Fibroblast of lung (primary cell): ENCODE data around the gene MROH2A. TPM values are rescaled to one million over a fixed set of nuclear protein-coding genes. Genes with fewer than 3 reads are reported as not detected.

ENCODE experiments used
- DNase-seq, 2 donors: peaks; one replicate each; pipeline versions ENCODE4 v3.0.0 to v3.0.0-alpha.2; 2010; ENCODE audit warnings: low read depth in 2 of 2
- H2AFZ ChIP-seq: 2 replicates; pipeline ENCODE4 v1.5.1; 2012; ENCODE audit warnings: low read length, control low read depth, inconsistent platforms
- H3K27ac ChIP-seq: 2 replicates; pipeline ENCODE4 v1.5.1; 2011; ENCODE audit warnings: low read length, control low read depth; ENCODE audit not compliant: insufficient read depth
- H3K27me3 ChIP-seq: 2 replicates; pipeline ENCODE4 v1.5.1; 2011; ENCODE audit warnings: mild to moderate bottlenecking, low read length; ENCODE audit not compliant: control insufficient read depth, insufficient read depth
- H3K36me3 ChIP-seq: 2 replicates; pipeline ENCODE4 v1.5.1; 2011; ENCODE audit warnings: low read length; ENCODE audit not compliant: control insufficient read depth, insufficient read depth
- H3K4me1 ChIP-seq: 2 replicates; pipeline ENCODE4 v1.5.1; 2011; ENCODE audit warnings: low read length; ENCODE audit not compliant: control insufficient read depth, insufficient read depth; ENCODE audit errors: extremely low read depth
- H3K4me2 ChIP-seq: 2 replicates; pipeline ENCODE4 v1.5.1; 2011; ENCODE audit warnings: low read length, control low read depth; ENCODE audit not compliant: insufficient read depth; ENCODE audit errors: extremely low read depth
- H3K4me3 ChIP-seq, 4 experiments: fragments of 200-600 bp in 1 of 4; sonication (generic) in 1 of 4; replicated peaks in 1 of 4; 2 replicates each; pipeline ENCODE4 v1.5.1; 2011 to 2016; ENCODE audit warnings: low read length in 4 of 4, low read depth in 3 of 4, mild to moderate bottlenecking in 3 of 4, control low read depth in 2 of 4, inconsistent platforms in 1 of 4, mixed read lengths in 1 of 4; ENCODE audit not compliant: insufficient read depth in 1 of 4; ENCODE audit errors: control extremely low read depth in 1 of 4
- H3K79me2 ChIP-seq: 2 replicates; pipeline ENCODE4 v1.5.1; 2012; ENCODE audit warnings: mild to moderate bottlenecking, low read length, inconsistent platforms; ENCODE audit not compliant: control insufficient read depth, insufficient read depth
- H3K9ac ChIP-seq: 2 replicates; pipeline ENCODE4 v1.5.1; 2011; ENCODE audit warnings: mild to moderate bottlenecking, low read length, control low read depth; ENCODE audit not compliant: insufficient read depth
- H3K9me3 ChIP-seq: 2 replicates; pipeline ENCODE4 v1.5.1; 2012; ENCODE audit warnings: low read depth, low read length; ENCODE audit not compliant: control insufficient read depth, insufficient read depth
- H4K20me1 ChIP-seq: 2 replicates; pipeline ENCODE4 v1.5.1; 2011; ENCODE audit warnings: low read length; ENCODE audit not compliant: control insufficient read depth, insufficient read depth; ENCODE audit errors: extremely low read depth
- CTCF ChIP-seq, 2 donors: IDR thresholded peaks in 1 of 2; conservative IDR thresholded peaks in 1 of 2; 1 replicate in 1 of 2; 2 replicates in 1 of 2; pipeline ENCODE4 v1.5.1; 2011 to 2012; ENCODE audit warnings: low read length in 2 of 2, control low read depth in 1 of 2, inconsistent platforms in 1 of 2, low read depth in 1 of 2, mild to moderate bottlenecking in 1 of 2
- EZH2 ChIP-seq: IDR thresholded peaks from 2 replicates; pipeline ENCODE4 v1.5.1; 2012; ENCODE audit warnings: low read length, control low read depth, mild to moderate bottlenecking; ENCODE audit errors: missing control alignments
- polyA plus RNA-seq, 2 donors: library from polyadenylated mRNA; depleted of rRNA in 1 of 2; stranded (reverse) in 1 of 2; unstranded in 1 of 2; fragments of >200 nt; gene quantifications; 2 replicates each; pipeline ENCODE4 v1.2.1, GENCODE V29; 2011 to 2012; ENCODE audit warnings: missing spikeins in 1 of 2
- total RNA-seq: library from RNA; depleted of rRNA; stranded (reverse); fragments of >200 nt; gene quantifications from 2 replicates; pipeline ENCODE4 v1.2.1, GENCODE V29; 2014

The MROH2A gene
- total and polyA plus RNA-seq, 2 donors (not counting 1 experiment from before 2014, with no cell fraction given) = not detected

- TF ChIP-seq EZH2 (no peak), CTCF (conservative IDR thresholded peaks at IDR 0.05 in 1 of 2, IDR thresholded peaks at IDR 0.05 in 1 of 2; ENCODE audit: low read depth in 1 of 2, low read length in 2 of 2) (no peak)
- no peaks in the 10 kb centered on the region for H3K9me3 ChIP-seq
- no peak overlapping the region for H3K9ac ChIP-seq
- H4K20me1 ChIP-seq = no peaks in the 10 kb centered on the region
- H3K27me3 ChIP-seq = no peaks in the 10 kb centered on the region
- H3K4me3 ChIP-seq = no peak overlapping the region
- H2AFZ ChIP-seq = no peak overlapping the region
- H3K27ac ChIP-seq = no peak overlapping the region
- H3K36me3 ChIP-seq = peaks cover 20% of the 10 kb centered on the region
- H3K79me2 ChIP-seq = peaks cover 72% of the 10 kb centered on the region
- H3K4me2 ChIP-seq = no peak overlapping the region
- DNase-seq = no peak
- no peaks in the 10 kb centered on the region for H3K4me1 ChIP-seq
Observed at GRCh38 chr2:233845301-233846060, 67.4 kb downstream of the MROH2A start.

- Histone ChIP-seq H3K4me1 (no peaks in the 10 kb centered on the region), H3K9me3 (no peaks in the 10 kb centered on the region), H3K4me2 (no peak overlapping the region), H3K27me3 (no peaks in the 10 kb centered on the region), H2AFZ (no peak overlapping the region), H3K79me2 (peaks cover 71% of the 10 kb centered on the region), H3K9ac (no peak overlapping the region), H4K20me1 (no peaks in the 10 kb centered on the region), H3K36me3 (peaks cover 18% of the 10 kb centered on the region), H3K27ac (no peak overlapping the region), H3K4me3 (no peak overlapping the region)
- no peak for DNase-seq
- TF ChIP-seq EZH2 = no peak
- no peak for TF ChIP-seq CTCF (conservative IDR thresholded peaks at IDR 0.05 in 1 of 2, IDR thresholded peaks at IDR 0.05 in 1 of 2; ENCODE audit: low read depth in 1 of 2, low read length in 2 of 2)
Observed at GRCh38 chr2:233846387-233847247, 68.5 kb downstream of the MROH2A start.

- TF ChIP-seq CTCF (conservative IDR thresholded peaks at IDR 0.05 in 1 of 2, IDR thresholded peaks at IDR 0.05 in 1 of 2; ENCODE audit: low read depth in 1 of 2, low read length in 2 of 2) = no peak
- TF ChIP-seq EZH2 = no peak
- Histone ChIP-seq H3K4me2 (no peak overlapping the region), H3K79me2 (peaks cover 72% of the 10 kb centered on the region), H3K9ac (no peak overlapping the region), H3K27me3 (no peaks in the 10 kb centered on the region), H3K4me3 (no peak overlapping the region), H3K27ac (no peak overlapping the region), H3K4me1 (peaks cover 3% of the 10 kb centered on the region), H3K36me3 (peaks cover 18% of the 10 kb centered on the region), H4K20me1 (no peaks in the 10 kb centered on the region), H2AFZ (no peak overlapping the region), H3K9me3 (no peaks in the 10 kb centered on the region)
- no peak for DNase-seq
Observed at GRCh38 chr2:233847248-233847898, 69.2 kb downstream of the MROH2A start.
